KOPT-K1 (cell line): ENCODE data around the gene FKBP6.
"Not testable (repeated sequence)": the region's sequence is repeated elsewhere in the genome, so short reads cannot be mapped to it uniquely, and the experiment has no call there.

Experiments
- H3K27ac ChIP-seq: fragments of 200-600 bp; sonication (generic); 2 replicates; pipeline ENCODE4 v1.5.1; 2016; ENCODE audit warnings: antibody characterized with exemption, mild to moderate bottlenecking, low read depth, low read length; ENCODE audit not compliant: poor library complexity, severe bottlenecking
- H3K36me3 ChIP-seq: fragments of 200-600 bp; sonication (generic); 2 replicates; pipeline ENCODE4 v1.5.1; 2017; ENCODE audit warnings: antibody characterized with exemption, mild to moderate bottlenecking, low read length, moderate library complexity; ENCODE audit not compliant: insufficient read depth
- H3K9me3 ChIP-seq: fragments of 200-600 bp; sonication (generic); 2 replicates; pipeline ENCODE4 v1.5.1; 2017; ENCODE audit warnings: antibody characterized with exemption, low read length, mild to moderate bottlenecking; ENCODE audit not compliant: insufficient read depth, poor library complexity, severe bottlenecking

The FKBP6 gene, protein sequence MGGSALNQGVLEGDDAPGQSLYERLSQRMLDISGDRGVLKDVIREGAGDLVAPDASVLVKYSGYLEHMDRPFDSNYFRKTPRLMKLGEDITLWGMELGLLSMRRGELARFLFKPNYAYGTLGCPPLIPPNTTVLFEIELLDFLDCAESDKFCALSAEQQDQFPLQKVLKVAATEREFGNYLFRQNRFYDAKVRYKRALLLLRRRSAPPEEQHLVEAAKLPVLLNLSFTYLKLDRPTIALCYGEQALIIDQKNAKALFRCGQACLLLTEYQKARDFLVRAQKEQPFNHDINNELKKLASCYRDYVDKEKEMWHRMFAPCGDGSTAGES

DNA sequence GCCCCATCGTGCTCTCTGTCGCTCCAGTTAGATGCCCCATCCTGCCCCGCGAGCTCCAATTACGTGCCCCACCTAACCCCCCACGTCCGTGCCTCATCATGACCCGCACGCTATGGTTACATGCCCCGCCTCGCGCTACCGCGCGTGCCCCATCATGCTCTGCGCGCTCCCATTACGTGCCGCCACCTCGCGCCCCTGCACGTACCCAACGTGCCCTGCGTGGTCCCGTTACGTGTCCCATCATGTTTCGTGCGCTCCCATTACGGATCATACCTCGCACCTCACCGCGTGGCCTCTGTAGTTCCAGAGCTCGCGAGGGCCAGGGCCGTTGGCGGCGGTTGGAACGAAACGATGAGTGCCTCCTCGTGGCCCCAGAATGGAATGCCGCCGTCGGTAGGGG is at the start of gene FKBP6, which contains the start of gene TRIM50:
FKBP6 (plus strand) TSS at position 240 of the 400 bp plus-strand sequence. CDS start 268 bp downstream, outside the sequence.
TRIM50 (minus strand) TSS at position 161 of the 400 bp plus-strand sequence. CDS start 3,295 bp downstream, outside the sequence.
- not testable (repeated sequence) for H3K27ac ChIP-seq, H3K9me3 ChIP-seq, H3K36me3 ChIP-seq

DNA sequence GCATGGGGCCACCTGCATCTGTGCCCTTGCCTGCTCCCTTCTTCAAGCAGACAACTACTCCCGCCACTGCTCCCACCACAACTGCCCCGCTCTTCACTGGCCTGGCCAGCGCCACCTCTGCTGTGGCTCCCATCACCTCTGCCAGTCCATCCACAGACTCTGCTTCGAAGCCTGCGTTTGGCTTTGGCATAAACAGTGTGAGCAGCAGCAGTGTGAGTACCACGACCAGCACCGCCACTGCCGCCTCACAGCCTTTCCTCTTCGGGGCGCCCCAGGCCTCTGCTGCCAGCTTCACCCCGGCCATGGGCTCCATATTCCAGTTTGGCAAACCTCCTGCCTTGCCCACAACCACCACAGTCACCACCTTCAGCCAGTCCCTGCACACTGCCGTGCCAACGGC is 30.7 kb upstream of the FKBP6 start:
- H3K27ac ChIP-seq, H3K9me3 ChIP-seq, H3K36me3 ChIP-seq: not testable (repeated sequence)

DNA sequence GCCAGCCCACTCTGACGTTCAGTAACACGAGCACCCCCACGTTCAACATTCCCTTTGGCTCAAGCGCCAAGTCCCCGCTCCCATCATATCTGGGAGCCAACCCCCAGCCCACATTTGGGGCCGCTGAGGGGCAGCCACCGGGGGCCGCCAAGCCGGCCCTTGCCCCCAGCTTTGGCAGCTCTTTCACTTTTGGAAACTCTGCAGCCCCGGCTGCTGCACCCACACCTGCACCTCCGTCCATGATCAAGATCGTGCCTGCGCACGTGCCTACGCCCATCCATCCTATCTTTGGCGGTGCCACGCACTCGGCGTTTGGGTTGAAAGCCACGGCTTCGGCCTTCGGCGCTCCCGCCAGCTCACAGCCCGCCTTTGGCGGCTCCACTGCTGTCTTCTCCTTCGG is 30.3 kb upstream of the FKBP6 start:
- not testable (repeated sequence) for H3K9me3 ChIP-seq, H3K36me3 ChIP-seq, H3K27ac ChIP-seq

GRCh38 chr7:73299812-73300211 is 28.1 kb upstream of the FKBP6 start:
- not testable (repeated sequence) for H3K27ac ChIP-seq, H3K9me3 ChIP-seq
- peaks cover 20% of the 10 kb centered on the region for H3K36me3 ChIP-seq

- peaks cover 32% of the 10 kb centered on the region for H3K36me3 ChIP-seq
- H3K27ac ChIP-seq, H3K9me3 ChIP-seq: not testable (repeated sequence)
Observed at GRCh38 chr7:73301108-73301507, 26.9 kb upstream of the FKBP6 start.

DNA sequence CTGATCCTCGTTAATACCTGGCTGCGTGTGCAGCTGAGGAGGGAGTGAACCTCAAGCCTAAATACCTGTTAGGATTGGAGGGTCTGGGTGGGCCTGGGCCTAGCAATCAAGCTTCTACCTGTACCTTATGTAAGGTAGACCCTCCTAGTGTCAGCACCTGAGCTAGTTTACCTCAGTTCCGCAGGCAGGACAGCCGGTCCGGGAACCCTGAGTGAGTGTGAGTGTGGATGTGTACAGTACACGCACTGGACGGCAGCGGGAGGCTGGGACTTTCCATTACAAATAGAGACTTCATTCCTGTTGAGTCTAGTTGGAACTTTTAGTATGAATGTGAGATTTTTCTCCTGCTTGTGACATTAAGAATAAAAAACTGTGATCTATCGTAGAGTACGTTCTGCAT is 25.1 kb upstream of the FKBP6 start:
- not testable (repeated sequence) for H3K9me3 ChIP-seq, H3K27ac ChIP-seq
- peaks cover 48% of the 10 kb centered on the region for H3K36me3 ChIP-seq

DNA sequence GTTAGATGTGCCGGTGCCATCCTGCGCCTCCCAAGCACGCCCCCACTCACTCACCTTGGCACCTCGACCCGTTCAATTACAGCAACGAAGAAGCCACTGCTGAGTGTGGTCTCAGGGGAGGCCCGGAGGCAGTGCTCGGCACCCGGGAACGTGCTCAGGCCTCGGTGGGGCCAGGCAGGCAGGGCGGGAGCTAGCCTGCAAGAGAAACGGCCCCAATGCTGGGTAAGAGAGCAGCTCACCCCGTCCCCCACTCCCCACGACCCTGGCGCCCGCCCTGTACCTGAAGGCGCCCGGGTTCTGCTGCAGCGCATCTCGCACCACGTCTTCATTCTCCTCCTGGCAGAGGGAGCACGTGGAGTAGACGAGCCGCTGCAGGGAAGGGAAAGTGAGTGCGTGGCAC is 24.4 kb upstream of the FKBP6 start:
- H3K27ac ChIP-seq, result no peak overlapping the region
- H3K9me3 ChIP-seq, result no peaks in the 10 kb centered on the region
- H3K36me3 ChIP-seq, result peaks cover 48% of the 10 kb centered on the region

GRCh38 chr7:73304071-73304470 is 23.9 kb upstream of the FKBP6 start:
- H3K36me3 ChIP-seq, result peaks cover 48% of the 10 kb centered on the region
- no peaks in the 10 kb centered on the region for H3K9me3 ChIP-seq
- no peak overlapping the region for H3K27ac ChIP-seq

DNA sequence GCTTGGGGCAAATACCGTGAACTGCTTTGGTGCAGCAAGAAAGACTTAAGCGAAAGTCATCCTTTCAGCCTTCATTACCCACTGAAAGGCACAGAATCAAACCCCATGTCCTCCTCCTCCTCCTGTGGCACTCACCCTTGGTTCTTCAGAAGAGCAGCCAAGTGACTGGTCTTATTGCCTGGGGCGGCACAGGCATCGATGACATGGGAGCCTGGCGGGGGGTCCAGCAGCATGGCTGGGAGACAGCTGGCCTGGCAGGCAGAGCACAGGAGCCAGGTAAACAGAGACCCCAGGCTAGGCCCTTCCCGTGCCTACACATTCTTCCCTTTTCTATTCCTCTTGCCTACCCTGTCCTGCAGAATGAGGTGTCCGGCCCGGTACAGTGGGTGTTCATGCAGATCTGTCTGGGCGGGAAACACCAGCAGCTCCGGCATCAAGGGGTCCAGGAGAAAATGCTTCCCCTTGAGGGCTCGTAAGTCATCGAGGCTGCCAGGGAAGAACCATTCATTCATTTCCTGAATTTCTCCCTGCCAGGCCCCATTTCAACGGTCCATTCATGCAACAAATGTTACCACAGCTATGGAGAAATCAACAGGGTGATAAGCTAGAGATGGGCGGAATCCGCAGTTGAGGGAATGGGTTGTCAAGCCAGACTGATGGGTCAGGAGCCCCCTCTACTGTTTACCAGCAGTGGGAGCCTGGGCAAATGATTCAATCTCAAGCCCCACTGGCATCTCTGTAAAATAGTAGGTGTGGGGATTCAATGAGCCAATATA is 23.2 kb upstream of the FKBP6 start:
- not testable (repeated sequence) for H3K9me3 ChIP-seq, H3K27ac ChIP-seq
- peaks cover 48% of the 10 kb centered on the region for H3K36me3 ChIP-seq

GRCh38 chr7:73307436-73307835 is 20.5 kb upstream of the FKBP6 start:
- peaks cover 48% of the 10 kb centered on the region for H3K36me3 ChIP-seq
- H3K27ac ChIP-seq, result peak overlapping the region; percentile 69
- H3K9me3 ChIP-seq, result no peaks in the 10 kb centered on the region

DNA sequence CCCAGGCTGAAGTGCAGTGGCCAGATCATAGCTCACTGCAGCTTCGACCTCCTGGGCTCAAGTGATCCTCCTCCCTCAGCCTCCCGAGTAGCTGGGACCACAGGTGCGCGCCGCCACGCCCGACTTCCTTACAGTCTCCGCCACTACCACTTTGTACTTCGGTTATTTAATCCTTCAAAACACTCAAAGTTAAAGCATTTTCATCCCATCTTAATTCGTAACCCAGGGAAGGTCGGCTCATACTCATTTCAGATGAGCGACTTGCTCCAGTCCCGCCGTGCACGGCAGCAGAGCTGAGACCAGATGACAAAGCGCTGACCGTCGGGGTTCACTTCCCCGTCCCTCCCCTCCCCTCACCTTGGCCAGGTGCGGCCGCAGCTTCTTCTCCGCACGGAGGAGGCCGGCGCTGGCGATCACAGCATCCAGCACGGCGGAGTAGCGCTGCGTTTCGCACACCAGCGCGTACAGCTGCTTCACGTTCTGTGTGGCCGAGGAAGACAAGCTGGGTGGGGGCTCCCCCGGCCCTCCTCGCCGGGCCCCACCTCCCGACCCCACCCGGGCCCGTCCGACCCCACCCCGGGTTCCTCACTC is 19.8 kb upstream of the FKBP6 start:
- peak overlapping the region; percentile 69 for H3K27ac ChIP-seq

DNA sequence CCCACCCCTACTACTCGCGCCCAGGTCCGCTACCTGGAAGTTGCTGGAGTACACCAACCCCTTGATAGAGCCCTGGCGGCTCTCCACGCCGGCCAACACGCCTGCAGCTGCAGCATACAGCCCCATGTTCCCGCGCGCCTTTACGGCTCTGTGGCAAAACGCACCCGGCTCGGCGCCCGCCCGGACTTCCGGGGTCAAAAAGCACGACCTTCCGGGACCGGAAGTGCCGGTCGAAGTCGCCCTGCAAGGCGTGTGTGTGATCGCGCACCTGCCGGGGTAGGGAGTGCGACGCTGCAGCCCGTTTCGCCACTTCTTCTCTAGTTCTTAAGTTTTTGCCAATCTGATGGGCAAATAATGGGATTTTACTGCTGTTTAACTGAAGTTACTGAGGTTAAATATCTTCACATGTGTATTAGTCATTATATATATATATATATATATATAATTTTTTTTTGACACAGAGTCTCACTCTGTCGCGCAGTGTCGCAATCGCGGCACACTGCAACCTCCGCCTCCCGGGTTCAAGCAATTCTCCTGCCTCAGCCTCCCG is 19.2 kb upstream of the FKBP6 start, which contains the start of gene NSUN5:
NSUN5 (minus strand) TSS at position 162 of the 550 bp plus-strand sequence; CDS start at position 126, 36 bp downstream.
- peak within 1 kb of the TSS; percentile 69 for H3K27ac ChIP-seq
- H3K9me3 ChIP-seq, result no peaks in the 10 kb centered on the region
- peaks cover 39% of the 10 kb centered on the region for H3K36me3 ChIP-seq

More for the DNA sequence above, 19.8 kb upstream of the FKBP6 start:
- Histone ChIP-seq H3K9me3 (no peaks in the 10 kb centered on the region), H3K36me3 (peaks cover 45% of the 10 kb centered on the region)

- H3K9me3 ChIP-seq, H3K27ac ChIP-seq: not testable (repeated sequence)
- peaks cover 13% of the 10 kb centered on the region for H3K36me3 ChIP-seq
Observed at GRCh38 chr7:73311421-73311820, 16.5 kb upstream of the FKBP6 start.

DNA sequence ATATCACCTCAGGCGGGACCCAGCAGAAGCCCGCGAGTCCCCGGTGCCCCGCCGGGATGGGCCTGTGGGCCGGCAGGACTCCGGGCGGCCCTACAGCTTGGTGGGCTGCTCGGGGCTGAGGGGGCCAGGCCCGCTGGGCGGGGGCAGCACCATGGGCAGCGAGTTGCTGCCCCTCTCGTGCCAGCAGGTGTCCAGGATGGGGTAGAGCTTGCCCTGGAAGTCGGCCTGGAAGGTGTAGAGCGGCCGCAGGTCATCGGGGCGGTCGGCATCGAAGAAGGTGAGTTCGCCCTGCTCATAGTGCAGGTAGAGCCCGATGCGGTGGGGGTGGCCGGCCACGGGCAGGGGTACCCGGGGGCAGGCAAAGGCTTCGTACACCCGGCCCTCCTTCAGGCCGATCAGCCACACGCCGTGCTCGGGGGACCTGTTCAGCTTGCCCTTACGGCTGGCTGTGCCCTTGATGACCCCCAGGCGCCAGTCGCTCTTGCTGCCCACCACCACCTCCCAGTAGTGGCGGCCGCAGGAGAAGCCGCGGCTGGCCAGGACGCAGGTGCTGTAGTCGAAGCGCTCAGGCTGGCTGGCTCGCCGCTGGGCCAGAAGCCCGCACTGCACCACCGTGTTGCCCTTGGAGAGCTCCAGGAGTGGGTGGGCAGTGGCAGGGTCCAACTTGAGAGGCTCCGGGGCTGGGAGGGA is 15.0 kb upstream of the FKBP6 start:
- H3K36me3 ChIP-seq, result no peaks in the 10 kb centered on the region
- H3K9me3 ChIP-seq, result no peaks in the 10 kb centered on the region
- no peak overlapping the region for H3K27ac ChIP-seq
